Stimulated activated CD8-positive, alpha-beta memory T cell treated with anti-CD3 and anti-CD28 coated beads, Interleukin-7, amount 100 ng/mL, for 24 hours (primary cell): ENCODE measurements around the gene BCL2L11.

Experiments
- DNase-seq: peaks from one replicate; pipeline ENCODE4 v3.0.0-alpha.2; 2020; ENCODE audit warnings: low read depth

BCL2L11 gene

DNA sequence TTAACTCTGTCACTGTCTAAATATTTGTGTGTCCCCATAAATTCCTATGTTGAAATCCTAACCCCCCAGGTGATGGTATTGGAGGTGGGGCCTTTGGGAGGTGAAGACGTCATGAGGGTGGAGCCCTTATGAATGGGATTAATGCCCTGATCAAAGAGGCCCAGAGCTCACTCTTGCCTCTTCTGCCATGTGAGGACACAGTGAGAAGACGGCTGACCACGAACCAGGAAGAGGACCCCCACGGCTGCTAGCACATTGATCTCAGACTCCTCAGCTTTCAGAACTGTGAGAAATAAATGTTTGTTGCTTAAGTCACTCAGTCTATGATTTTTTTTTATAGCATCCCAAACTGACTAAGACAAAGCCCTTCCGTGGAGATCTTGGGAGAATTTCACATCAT, 71.2 kb downstream of the BCL2L11 start:
- no peak for DNase-seq

- DNase-seq: no peak
These were observed 72.2 kb downstream of the BCL2L11 start for GRCh38 chr2:111192776-111193368.

- DNase-seq: no peak
These were observed 74.3 kb downstream of the BCL2L11 start for GRCh38 chr2:111194835-111195621.

- DNase-seq: no peak
These were observed 75.7 kb downstream of the BCL2L11 start for GRCh38 chr2:111196435-111196834.

- no peak for DNase-seq
These were observed 78.0 kb downstream of the BCL2L11 start for GRCh38 chr2:111198701-111199100.

GRCh38 chr2:111199840-111200239, 79.1 kb downstream of the BCL2L11 start:
- no peak for DNase-seq

GRCh38 chr2:111200333-111200881, 79.7 kb downstream of the BCL2L11 start:
- DNase-seq: no peak

- DNase-seq: no peak
These were observed 80.5 kb downstream of the BCL2L11 start for GRCh38 chr2:111201214-111201613.

- DNase-seq: no peak
These were observed 81.7 kb downstream of the BCL2L11 start for GRCh38 chr2:111202266-111203040.

- DNase-seq: no peak
These were observed 84.0 kb downstream of the BCL2L11 start for GRCh38 chr2:111204706-111205105.

GRCh38 chr2:111205774-111206173, 85.1 kb downstream of the BCL2L11 start:
- no peak for DNase-seq

DNA sequence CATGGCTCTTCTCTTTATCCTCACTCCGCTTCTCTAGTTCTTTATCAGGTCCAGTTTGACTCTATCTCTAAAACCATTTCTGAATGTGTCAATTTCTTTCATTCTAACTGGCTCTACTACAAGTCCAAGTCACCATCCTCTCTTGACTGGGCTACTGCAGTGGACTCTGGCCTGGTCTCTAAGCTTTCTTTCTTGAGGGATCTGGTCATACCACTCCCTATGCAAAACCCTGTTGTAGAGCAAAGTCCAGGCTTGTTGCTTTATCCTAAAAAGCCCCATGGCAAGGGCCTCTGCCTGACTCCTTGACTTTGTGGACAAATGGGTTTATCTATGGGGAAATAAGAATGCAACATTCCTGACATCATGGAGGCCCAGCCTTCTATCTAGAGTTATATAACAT, 87.1 kb downstream of the BCL2L11 start:
- DNase-seq: no peak

GRCh38 chr2:111208639-111209038, 87.9 kb downstream of the BCL2L11 start:
- DNase-seq: no peak

- no peak for DNase-seq
These were observed 88.4 kb downstream of the BCL2L11 start for GRCh38 chr2:111209045-111209514.

GRCh38 chr2:111210036-111210435, 89.3 kb downstream of the BCL2L11 start:
- DNase-seq: no peak

DNA sequence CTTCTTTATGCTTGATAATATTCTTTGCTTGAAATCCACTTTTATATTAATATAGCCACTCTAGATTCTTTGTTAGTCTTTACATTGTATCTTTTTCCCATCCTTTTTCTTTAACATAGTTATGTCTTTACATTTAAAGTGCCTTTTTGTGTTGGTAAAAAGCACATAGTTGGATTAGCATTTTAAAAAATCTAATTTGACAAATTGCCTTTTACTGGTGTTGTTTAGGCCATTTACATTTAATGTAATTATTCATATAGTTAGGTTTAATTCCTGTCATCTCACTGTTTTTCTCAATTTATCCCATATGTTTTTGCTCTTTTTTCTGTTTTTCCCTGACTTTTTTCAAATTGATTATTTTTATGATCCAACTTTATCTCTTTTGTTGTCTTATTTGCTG, 93.2 kb downstream of the BCL2L11 start:
- no peak for DNase-seq

- no peak for DNase-seq
These were observed 96.3 kb downstream of the BCL2L11 start for GRCh38 chr2:111216811-111217652.
